Measurements from ENCODE around the gene APOOL. TPM values are rescaled to one million over a fixed set of nuclear protein-coding genes. Genes with fewer than 3 reads are reported as not detected.

The APOOL gene
- polyA plus RNA-seq, 3 donors: 2.0 to 4.7 (median 2.8) TPM

DNA sequence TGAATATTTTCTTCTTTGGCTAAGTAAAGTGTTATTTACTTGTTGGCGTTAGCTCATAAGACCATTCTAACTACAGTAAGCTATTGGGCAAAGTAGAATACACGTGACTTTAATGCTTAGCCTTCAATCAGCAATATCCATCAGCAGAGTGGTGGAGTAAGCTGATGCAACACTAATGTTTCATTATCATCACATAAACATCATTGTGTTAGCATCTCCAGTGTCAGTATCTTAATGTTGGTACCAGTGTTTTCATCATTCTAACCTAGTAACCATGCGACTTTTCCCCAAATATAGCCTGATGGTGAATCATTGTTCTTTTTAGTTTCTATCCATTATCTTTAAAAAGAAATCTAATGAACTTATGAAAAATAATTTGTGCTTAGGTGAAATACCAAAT lies 48.5 kb downstream of the APOOL start:
- no peaks in the 10 kb centered on the region for H3K4me1 ChIP-seq (ENCODE audit: control insufficient read depth in 1 of 2, insufficient read depth in 2 of 2, low read length in 2 of 2)
- H3K4me2 ChIP-seq (replicated peaks; ENCODE audit: extremely low read depth, low read length, poor library complexity, severe bottlenecking): no peak overlapping the region
- TF ChIP-seq, protein P1, sequence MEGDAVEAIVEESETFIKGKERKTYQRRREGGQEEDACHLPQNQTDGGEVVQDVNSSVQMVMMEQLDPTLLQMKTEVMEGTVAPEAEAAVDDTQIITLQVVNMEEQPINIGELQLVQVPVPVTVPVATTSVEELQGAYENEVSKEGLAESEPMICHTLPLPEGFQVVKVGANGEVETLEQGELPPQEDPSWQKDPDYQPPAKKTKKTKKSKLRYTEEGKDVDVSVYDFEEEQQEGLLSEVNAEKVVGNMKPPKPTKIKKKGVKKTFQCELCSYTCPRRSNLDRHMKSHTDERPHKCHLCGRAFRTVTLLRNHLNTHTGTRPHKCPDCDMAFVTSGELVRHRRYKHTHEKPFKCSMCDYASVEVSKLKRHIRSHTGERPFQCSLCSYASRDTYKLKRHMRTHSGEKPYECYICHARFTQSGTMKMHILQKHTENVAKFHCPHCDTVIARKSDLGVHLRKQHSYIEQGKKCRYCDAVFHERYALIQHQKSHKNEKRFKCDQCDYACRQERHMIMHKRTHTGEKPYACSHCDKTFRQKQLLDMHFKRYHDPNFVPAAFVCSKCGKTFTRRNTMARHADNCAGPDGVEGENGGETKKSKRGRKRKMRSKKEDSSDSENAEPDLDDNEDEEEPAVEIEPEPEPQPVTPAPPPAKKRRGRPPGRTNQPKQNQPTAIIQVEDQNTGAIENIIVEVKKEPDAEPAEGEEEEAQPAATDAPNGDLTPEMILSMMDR (IDR thresholded peaks at IDR 0.05): no peak
- no peaks in the 10 kb centered on the region for H4K20me1 ChIP-seq (ENCODE audit: insufficient read depth, low read length)
- Mint-ChIP-seq H3K9me3 (no peaks in the 10 kb centered on the region), H3K27me3 (ENCODE audit: low read depth in 3 of 3) (no peaks in the 10 kb centered on the region), H3K36me3 (peaks cover 0 to 4% of the 10 kb centered on the region in 2 donors), H3K4me3 (no peak overlapping the region), H3K27ac (no peak overlapping the region), H3K4me1 (no peaks in the 10 kb centered on the region)
- H3K4me3 ChIP-seq (replicated peaks in 1 of 3; ENCODE audit: low read depth in 2 of 3, low read length in 3 of 3): no peak overlapping the region
- H2AFZ ChIP-seq (ENCODE audit: insufficient read depth, low read depth, low read length, poor library complexity, severe bottlenecking): no peak overlapping the region
- no peaks in the 10 kb centered on the region for H3K79me2 ChIP-seq (ENCODE audit: insufficient read depth, low read length)
- no peak overlapping the region for H3K27ac ChIP-seq (ENCODE audit: low read depth in 1 of 2, low read length in 2 of 2)
- DNase-seq: no peak
- H3K9me3 ChIP-seq (replicated peaks in 1 of 2; ENCODE audit: control insufficient read depth in 1 of 2, insufficient read depth in 1 of 2, low read length in 2 of 2): no peaks in the 10 kb centered on the region
- no peaks in the 10 kb centered on the region for H3K36me3 ChIP-seq (replicated peaks in 1 of 2; ENCODE audit: control insufficient read depth in 1 of 2, insufficient read depth in 2 of 2, low read length in 2 of 2)
- no peaks in the 10 kb centered on the region for H3K27me3 ChIP-seq (ENCODE audit: control insufficient read depth in 2 of 2, insufficient read depth in 2 of 2, low read length in 2 of 2)
- no CpG with 5 or more reads among the region's 3 CpGs for WGBS (ENCODE audit: insufficient coverage)
- intact Hi-C loops (cut with micrococcal nuclease): no loop called here
- no peak overlapping the region for H3K9ac ChIP-seq (ENCODE audit: insufficient read depth, low read length, poor library complexity, severe bottlenecking)

DNA sequence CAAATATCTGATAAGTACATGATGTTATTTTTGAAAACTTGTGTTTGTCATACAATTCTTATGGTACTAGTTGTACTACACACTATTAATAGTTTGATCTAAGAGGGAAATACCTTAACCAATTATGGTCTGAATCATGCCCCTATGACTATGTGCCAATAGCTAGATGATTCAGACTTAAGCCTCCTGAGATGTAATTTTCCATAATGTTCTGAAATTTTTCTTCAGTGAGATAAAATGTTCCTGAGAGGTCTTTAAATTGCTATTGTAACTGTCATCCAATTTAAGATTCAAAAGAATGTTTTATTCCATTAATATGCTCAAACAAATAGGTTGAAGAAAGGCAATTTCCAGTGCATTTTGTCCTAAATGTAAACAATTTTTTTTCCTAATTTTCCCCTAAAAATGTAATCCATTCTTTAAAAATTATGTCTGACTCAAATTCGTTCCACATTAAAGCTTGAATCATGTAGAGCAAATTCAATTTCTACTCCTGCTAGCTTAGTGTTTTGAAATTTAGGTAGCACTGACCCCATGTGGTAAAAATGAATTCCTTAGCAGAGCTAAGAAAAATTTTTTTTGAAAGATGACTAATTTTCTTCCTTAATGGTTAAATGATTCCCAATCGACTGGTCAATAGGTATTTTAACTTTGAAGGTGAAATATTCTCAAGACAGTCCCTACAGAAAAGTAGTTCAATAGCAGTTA lies 49.1 kb downstream of the APOOL start:
- intact Hi-C loops (cut with micrococcal nuclease): no loop called here
- H3K27ac ChIP-seq (ENCODE audit: low read depth in 1 of 2, low read length in 2 of 2): no peak overlapping the region
- no peak overlapping the region for H3K4me2 ChIP-seq (replicated peaks; ENCODE audit: extremely low read depth, low read length, poor library complexity, severe bottlenecking)
- TF ChIP-seq, protein P1 (IDR thresholded peaks at IDR 0.05): peak; percentile 8
- no peaks in the 10 kb centered on the region for H3K36me3 ChIP-seq (replicated peaks in 1 of 2; ENCODE audit: control insufficient read depth in 1 of 2, insufficient read depth in 2 of 2, low read length in 2 of 2)
- H3K27me3 ChIP-seq (ENCODE audit: control insufficient read depth in 2 of 2, insufficient read depth in 2 of 2, low read length in 2 of 2): no peaks in the 10 kb centered on the region
- peaks cover 0 to 4% of the 10 kb centered on the region in 2 donors for H3K36me3 Mint-ChIP-seq
- H3K4me1 ChIP-seq (ENCODE audit: control insufficient read depth in 1 of 2, insufficient read depth in 2 of 2, low read length in 2 of 2): no peaks in the 10 kb centered on the region
- no peak for DNase-seq
- WGBS (ENCODE audit: insufficient coverage): no CpG with 5 or more reads among the region's 2 CpGs
- no peak overlapping the region for H3K27ac Mint-ChIP-seq
- no peak overlapping the region for H3K4me3 ChIP-seq (replicated peaks in 1 of 3; ENCODE audit: low read depth in 2 of 3, low read length in 3 of 3)
- H3K9ac ChIP-seq (ENCODE audit: insufficient read depth, low read length, poor library complexity, severe bottlenecking): no peak overlapping the region
- H4K20me1 ChIP-seq (ENCODE audit: insufficient read depth, low read length): no peaks in the 10 kb centered on the region
- no peaks in the 10 kb centered on the region for H3K27me3 Mint-ChIP-seq (ENCODE audit: low read depth in 3 of 3)
- H3K9me3 Mint-ChIP-seq: no peaks in the 10 kb centered on the region
- H2AFZ ChIP-seq (ENCODE audit: insufficient read depth, low read depth, low read length, poor library complexity, severe bottlenecking): no peak overlapping the region
- no peaks in the 10 kb centered on the region for H3K4me1 Mint-ChIP-seq
- no peaks in the 10 kb centered on the region for H3K9me3 ChIP-seq (replicated peaks in 1 of 2; ENCODE audit: control insufficient read depth in 1 of 2, insufficient read depth in 1 of 2, low read length in 2 of 2)
- H3K4me3 Mint-ChIP-seq: no peak overlapping the region
- no peaks in the 10 kb centered on the region for H3K79me2 ChIP-seq (ENCODE audit: insufficient read depth, low read length)

Measured in CD14-positive monocyte (primary cell).